HCT116 (cell line): ENCODE data around the gene IQCK. TPM values are rescaled to one million over a fixed set of nuclear protein-coding genes. Genes with fewer than 3 reads are reported as not detected.

Experiments used
- ATAC-seq: fragments of 200-7000 bp; cut with Tn5 transposase; 2 replicates; pipeline ENCODE4 v1.9.1; 2020; ENCODE audit warnings: mild to moderate bottlenecking, moderate library complexity
- BruUV-seq: library from RNA; stranded (reverse); fragments of 400-500 nt; replicated peaks from 2 replicates; lab custom pipeline; 2021; lab: Mats Ljungman, UMichigan
- CTCF ChIA-PET: fragments of 300-600 bp; sonication (Branson Sonifier 250); formaldehyde crosslinking; loops from one replicate; lab custom pipeline; 2021; ENCODE audit warnings: antibody characterized with exemption; lab: Charles Lee
- POLR2A ChIA-PET: fragments of 300-600, 350-600 bp; sonication (Branson Sonifier 250); formaldehyde crosslinking; loops from one replicate; lab custom pipeline; 2021; ENCODE audit warnings: antibody characterized with exemption; lab: Charles Lee
- RAD21 ChIA-PET, 2 experiments: fragments of 300-600 bp; sonication (Branson Sonifier 250); formaldehyde crosslinking; loops; one replicate each; lab custom pipeline; 2023; ENCODE audit warnings: low total read pairs in 2 of 2; ENCODE audit not compliant: uncharacterized antibody in 2 of 2, unreplicated experiment in 2 of 2, low non-redundant PET in 1 of 2; lab: Charles Lee
- DNase-seq: peaks from one replicate; pipeline ENCODE4 v3.0.0-alpha.2; 2010; ENCODE audit warnings: low read depth, low spot score
- H2AFZ ChIP-seq: fragments of 200-600 bp; shearing (Covaris generic), sonication (generic); 2 replicates; pipeline ENCODE4 v1.6.1; 2017; ENCODE audit warnings: low read depth, mixed run types, mixed read lengths, antibody characterized with exemption, low read length; ENCODE audit not compliant: poor library complexity, severe bottlenecking
- H3K27ac ChIP-seq: 2 replicates; pipeline ENCODE4 v1.5.1; 2012; ENCODE audit warnings: low read depth, low read length
- H3K27me3 ChIP-seq: fragments of 200-600 bp; sonication (generic); 2 replicates; pipeline ENCODE4 v1.6.1; 2016; ENCODE audit warnings: mixed run types, low read length, mixed read lengths; ENCODE audit not compliant: insufficient read depth
- H3K36me3 ChIP-seq, 2 experiments: fragments of 200-500 bp in 1 of 2; fragments of 200-600 bp in 1 of 2; sonication (Bioruptor generic) in 1 of 2; sonication (generic) in 1 of 2; 2 replicates each; pipeline versions ENCODE4 v1.5.1 to v1.6.1; 2014 to 2016; ENCODE audit warnings: low read length in 2 of 2, inconsistent platforms in 1 of 2, mixed read lengths in 1 of 2, mixed run types in 1 of 2; ENCODE audit not compliant: insufficient read depth in 2 of 2, control insufficient read depth in 1 of 2
- H3K4me1 ChIP-seq, 2 experiments: fragments of 200-600 bp in 1 of 2; sonication (generic) in 1 of 2; 2 replicates each; pipeline versions ENCODE4 v1.5.1 to v1.6.1; 2012 to 2017; ENCODE audit warnings: low read length in 2 of 2, inconsistent platforms in 1 of 2, mild to moderate bottlenecking in 1 of 2, mixed read lengths in 1 of 2, mixed run types in 1 of 2, moderate library complexity in 1 of 2; ENCODE audit not compliant: insufficient read depth in 2 of 2, control insufficient read depth in 1 of 2
- H3K4me2 ChIP-seq: fragments of 200-600 bp; sonication (generic); 2 replicates; pipeline ENCODE4 v1.6.1; 2017; ENCODE audit warnings: mixed run types, low read length, mixed read lengths
- H3K4me3 ChIP-seq, 2 experiments: fragments of 200-600 bp in 1 of 2; sonication (generic) in 1 of 2; replicated peaks in 1 of 2; 2 replicates each; pipeline ENCODE4 v1.5.1; 2011 to 2016; ENCODE audit warnings: low read length in 2 of 2, control low read depth in 1 of 2, low read depth in 1 of 2, mild to moderate bottlenecking in 1 of 2, mixed read lengths in 1 of 2, mixed run types in 1 of 2
- H3K79me2 ChIP-seq: fragments of 200-600 bp; sonication (generic); 2 replicates; pipeline ENCODE4 v1.6.1; 2017; ENCODE audit warnings: mild to moderate bottlenecking, mixed run types, low read length, moderate library complexity, mixed read lengths; ENCODE audit not compliant: insufficient read depth
- H3K9ac ChIP-seq: fragments of 200-600 bp; sonication (generic); 2 replicates; pipeline ENCODE4 v1.6.1; 2016; ENCODE audit warnings: low read length, mixed read lengths
- H3K9me2 ChIP-seq: fragments of 200-600 bp; sonication (generic), shearing (Covaris generic); 2 replicates; pipeline ENCODE4 v1.6.1; 2017; ENCODE audit warnings: mixed run types, mild to moderate bottlenecking, moderate library complexity; ENCODE audit not compliant: insufficient read depth
- H3K9me3 ChIP-seq, 2 experiments: fragments of 200-500 bp in 1 of 2; fragments of 200-600 bp in 1 of 2; sonication (Bioruptor generic) in 1 of 2; sonication (generic) in 1 of 2; 2 replicates each; pipeline ENCODE4 v1.6.1; 2014 to 2017; ENCODE audit warnings: low read length in 2 of 2, mixed read lengths in 2 of 2, inconsistent platforms in 1 of 2, low read depth in 1 of 2, mild to moderate bottlenecking in 1 of 2, mixed run types in 1 of 2, moderate library complexity in 1 of 2; ENCODE audit not compliant: control insufficient read depth in 1 of 2, insufficient read depth in 1 of 2
- H4K20me1 ChIP-seq: fragments of 200-600 bp; sonication (generic), shearing (Covaris generic); 2 replicates; pipeline ENCODE4 v1.6.1; 2017; ENCODE audit warnings: mixed run types, mild to moderate bottlenecking, moderate library complexity; ENCODE audit not compliant: insufficient read depth
- CEBPB ChIP-seq: IDR thresholded peaks from 2 replicates; pipeline ENCODE4 v1.6.1; 2012; ENCODE audit warnings: low read depth
- CTCF ChIP-seq, 3 experiments: fragments of 200-600 bp in 1 of 3; sonication (generic) in 1 of 3; IDR thresholded peaks in 2 of 3; conservative IDR thresholded peaks in 1 of 3; 2 replicates each; pipeline ENCODE4 v1.5.1; 2012 to 2017; ENCODE audit warnings: low read depth in 2 of 3, low read length in 2 of 3, antibody characterized with exemption in 1 of 3, borderline replicate concordance in 1 of 3, control low read depth in 1 of 3, mild to moderate bottlenecking in 1 of 3, mixed read lengths in 1 of 3, mixed run types in 1 of 3, moderate library complexity in 1 of 3; ENCODE audit not compliant: insufficient read depth in 1 of 3
- EGR1 ChIP-seq: IDR thresholded peaks from 2 replicates; pipeline ENCODE4 v1.6.1; 2012; ENCODE audit warnings: low read depth
- ELF1 ChIP-seq: IDR thresholded peaks from 2 replicates; pipeline ENCODE4 v1.6.1; 2012; ENCODE audit warnings: low read depth, borderline replicate concordance
- EZH2phosphoT487 ChIP-seq: fragments of 200-600 bp; IDR thresholded peaks from 2 replicates; pipeline ENCODE4 v1.6.1; 2018; ENCODE audit warnings: antibody characterized with exemption, borderline replicate concordance
- JUND ChIP-seq: IDR thresholded peaks from 2 replicates; pipeline ENCODE4 v1.6.1; 2012
- RAD21 ChIP-seq: IDR thresholded peaks from 2 replicates; pipeline ENCODE4 v1.6.1; 2012; ENCODE audit warnings: low read depth, mild to moderate bottlenecking
- REST ChIP-seq: IDR thresholded peaks from 2 replicates; pipeline ENCODE4 v1.6.1; 2012; ENCODE audit warnings: low read depth
- SIN3A ChIP-seq: IDR thresholded peaks from 2 replicates; pipeline ENCODE4 v1.6.1; 2012; ENCODE audit warnings: low read depth
- SP1 ChIP-seq: IDR thresholded peaks from 2 replicates; pipeline ENCODE4 v1.6.1; 2012; ENCODE audit warnings: low read depth
- SRF ChIP-seq: IDR thresholded peaks from 2 replicates; pipeline ENCODE4 v1.6.1; 2012; ENCODE audit warnings: low read depth
- TCF7L2 ChIP-seq: IDR thresholded peaks from 2 replicates; pipeline ENCODE4 v1.7.0; 2011; ENCODE audit warnings: borderline replicate concordance, inconsistent platforms; ENCODE audit not compliant: insufficient read depth, insufficient read length; ENCODE audit errors: extremely low read depth
- intact Hi-C: fragments of 100-400 bp; cut with micrococcal nuclease; formaldehyde crosslinking; loops from 2 replicates; pipeline ENCODE4 v1.10.0; 2022
- total RNA-seq: library from RNA; stranded (reverse); gene quantifications from one replicate; pipeline ENCODE4 v1.2.1, GENCODE V29; 2021; ENCODE audit not compliant: unreplicated experiment

Gene IQCK
- total RNA-seq, 1 experiment from 2014 or later, result 11.8 TPM

GRCh38 chr16:19745286-19746010 lies 27.4 kb downstream of the IQCK start:
- TF ChIP-seq CTCF (IDR thresholded peaks at IDR 0.05 in 2 of 3, conservative IDR thresholded peaks at IDR 0.05 in 1 of 3; ENCODE audit: borderline replicate concordance in 1 of 3, insufficient read depth in 1 of 3, low read depth in 2 of 3, low read length in 2 of 3), result no peak
- no peak for TF ChIP-seq EZH2phosphoT487
- no peak for TF ChIP-seq REST
- no peak for TF ChIP-seq JUND
- TF ChIP-seq RAD21, result no peak
- no peak for TF ChIP-seq SIN3A
- no peak for TF ChIP-seq EGR1
- TF ChIP-seq TCF7L2, result no peak
- TF ChIP-seq CEBPB, result no peak
- TF ChIP-seq SP1, result no peak
- no peak for TF ChIP-seq SRF
- TF ChIP-seq ELF1, result no peak
- ChIA-PET POLR2A (no interaction called here), CTCF (no interaction called here), RAD21 (interaction anchor here in 1 of 2 experiments (0.6 kb wide), 1 partner anchor 26 kb away, joined by 3 read pairs; no protein-coding TSS in a partner anchor)
- H3K4me1 ChIP-seq, result no peaks in the 10 kb centered on the region
- no peaks in the 10 kb centered on the region for H3K27me3 ChIP-seq
- no peak overlapping the region for H3K4me2 ChIP-seq
- ATAC-seq (no peak), DNase-seq (no peak)
- no peak overlapping the region for H3K27ac ChIP-seq
- H3K4me3 ChIP-seq, result no peak overlapping the region
- BruUV-seq, result no TSS peak
- intact Hi-C loops, result no loop called here
- H3K9ac ChIP-seq, result no peak overlapping the region
- H3K79me2 ChIP-seq, result no peaks in the 10 kb centered on the region
- H4K20me1 ChIP-seq, result no peaks in the 10 kb centered on the region
- H2AFZ ChIP-seq, result no peak overlapping the region
- no peaks in the 10 kb centered on the region for H3K36me3 ChIP-seq
- H3K9me3 ChIP-seq, result no peaks in the 10 kb centered on the region
- H3K9me2 ChIP-seq, result no peaks in the 10 kb centered on the region
